B cell (primary cell): ENCODE data around the gene LONP1. TPM values are rescaled to one million over a fixed set of nuclear protein-coding genes. Genes with fewer than 3 reads are reported as not detected.

Experiments
- ATAC-seq: fragments of 200-7000 bp; cut with Tn5 transposase; one replicate; pipeline ENCODE4 v1.10.0; 2021; ENCODE audit warnings: low read depth, mild to moderate bottlenecking, moderate number of reproducible peaks, moderate library complexity
- CTCF ChIA-PET: fragments of 350-600 bp; sonication (Branson Sonifier 250); formaldehyde crosslinking; loops from one replicate; lab custom pipeline; 2021; ENCODE audit warnings: antibody characterized with exemption, inconsistent platforms; lab: Charles Lee
- POLR2A ChIA-PET: fragments of 350-600 bp; sonication (Branson Sonifier 250); formaldehyde crosslinking; loops from one replicate; lab custom pipeline; 2021; ENCODE audit warnings: antibody characterized with exemption; lab: Charles Lee
- DNase-seq: peaks from one replicate; pipeline ENCODE4 v3.0.0; 2013
- H2AFZ ChIP-seq: 2 replicates; pipeline ENCODE4 v1.6.1; 2012; ENCODE audit warnings: mild to moderate bottlenecking, low read depth, low read length; ENCODE audit not compliant: insufficient read depth, poor library complexity, severe bottlenecking
- H3K27ac ChIP-seq, 2 donors: 1 replicate in 1 of 2; 2 replicates in 1 of 2; pipeline ENCODE4 v1.5.1; 2012 to 2013; ENCODE audit warnings: low read length in 2 of 2, mild to moderate bottlenecking in 2 of 2, moderate library complexity in 1 of 2
- H3K27me3 ChIP-seq, 4 experiments: fragments of 200-600 bp in 1 of 4; sonication (generic) in 1 of 4; replicated peaks in 1 of 4; 1 replicate in 2 of 4; 2 replicates in 2 of 4; pipeline versions ENCODE4 v1.6.1 to v1.7.0; 2013 to 2016; ENCODE audit warnings: low read length in 3 of 4, mild to moderate bottlenecking in 2 of 4, mixed read lengths in 1 of 4, moderate library complexity in 1 of 4; ENCODE audit not compliant: insufficient read depth in 4 of 4, control insufficient read depth in 3 of 4; ENCODE audit errors: control extremely low read depth in 1 of 4
- H3K36me3 ChIP-seq, 2 experiments: replicated peaks in 1 of 2; 1 replicate in 1 of 2; 2 replicates in 1 of 2; pipeline versions ENCODE4 v1.6.1 to v1.7.1; 2013; ENCODE audit warnings: low read length in 1 of 2; ENCODE audit not compliant: insufficient read depth in 2 of 2, control insufficient read depth in 1 of 2; ENCODE audit errors: control extremely low read depth in 1 of 2, extremely low read depth in 1 of 2
- H3K4me1 ChIP-seq, 2 donors: fragments of 200-600 bp in 1 of 2; sonication (generic) in 1 of 2; 1 replicate in 1 of 2; 2 replicates in 1 of 2; pipeline versions ENCODE4 v1.5.1 to v1.6.1; 2013 to 2017; ENCODE audit warnings: low read length in 2 of 2; ENCODE audit not compliant: control insufficient read depth in 2 of 2, insufficient read depth in 2 of 2
- H3K4me2 ChIP-seq: replicated peaks from 2 replicates; pipeline ENCODE3; 2012; ENCODE audit warnings: mild to moderate bottlenecking, low read depth, low read length; ENCODE audit not compliant: poor library complexity, severe bottlenecking
- H3K4me3 ChIP-seq, 5 experiments: fragments of 200-600 bp in 1 of 5; sonication (generic) in 1 of 5; 1 replicate in 3 of 5; 2 replicates in 2 of 5; pipeline versions ENCODE4 v1.5.1 to v1.7.0; 2011 to 2016; ENCODE audit warnings: low read length in 4 of 5, mild to moderate bottlenecking in 4 of 5, low read depth in 2 of 5, control low read depth in 1 of 5, moderate library complexity in 1 of 5; ENCODE audit not compliant: insufficient read depth in 1 of 5; ENCODE audit errors: control extremely low read depth in 1 of 5, extremely low read depth in 1 of 5
- H3K79me2 ChIP-seq: fragments of 200-600 bp; sonication (generic); one replicate; pipeline ENCODE4 v1.6.0; 2016; ENCODE audit warnings: low read length; ENCODE audit not compliant: control insufficient read depth, insufficient read depth
- H3K9ac ChIP-seq: fragments of 200-600 bp; sonication (generic); 2 replicates; pipeline ENCODE4 v1.6.1; 2017; ENCODE audit warnings: mild to moderate bottlenecking, low read length, moderate library complexity
- H3K9me3 ChIP-seq, 3 donors: one replicate each; pipeline versions ENCODE4 v1.6.1 to v1.7.1; 2013; ENCODE audit warnings: low read length in 2 of 3; ENCODE audit not compliant: control insufficient read depth in 2 of 3, insufficient read depth in 1 of 3; ENCODE audit errors: control extremely low read depth in 1 of 3
- H4K20me1 ChIP-seq: 2 replicates; pipeline ENCODE4 v1.6.0; 2012; ENCODE audit warnings: mild to moderate bottlenecking, low read length; ENCODE audit not compliant: insufficient read depth, control insufficient read depth, poor library complexity, severe bottlenecking
- H3K27ac Mint-ChIP-seq: one replicate; pipeline ENCODE4 v1.8.0; 2021; ENCODE audit warnings: mixed read lengths
- H3K27me3 Mint-ChIP-seq: one replicate; pipeline ENCODE4 v1.8.0; 2021; ENCODE audit warnings: mixed read lengths
- H3K4me1 Mint-ChIP-seq: one replicate; pipeline ENCODE4 v1.8.0; 2021; ENCODE audit warnings: mixed read lengths
- H3K4me3 Mint-ChIP-seq: one replicate; pipeline ENCODE4 v1.8.0; 2021; ENCODE audit warnings: mixed read lengths
- H3K9me3 Mint-ChIP-seq: one replicate; pipeline ENCODE4 v1.8.0; 2022; ENCODE audit warnings: mixed read lengths; ENCODE audit not compliant: insufficient read depth
- EZH2 ChIP-seq: IDR thresholded peaks from 2 replicates; pipeline ENCODE4 v1.6.1; 2012; ENCODE audit warnings: borderline replicate concordance, low read depth, mild to moderate bottlenecking, moderate library complexity, low read length; ENCODE audit not compliant: insufficient read depth, poor library complexity, severe bottlenecking
- WGBS: methylation state at CpG from one replicate; pipeline ENCODE4 v1.1.5; 2013; ENCODE audit warnings: missing lambda C conversion rate; ENCODE audit not compliant: insufficient coverage; 5-methylcytosine and 5-hydroxymethylcytosine counted together
- intact Hi-C: fragments of 100-400 bp; cut with micrococcal nuclease; formaldehyde crosslinking; loops from one replicate; pipeline ENCODE4 v1.10.0; 2022
- polyA plus RNA-seq: library from polyadenylated mRNA; depleted of rRNA; stranded (reverse); fragments of >200 nt; gene quantifications from 2 replicates; pipeline ENCODE4 v1.2.3, GENCODE V29; 2012
- total RNA-seq, 2 donors: library from RNA; stranded (reverse); fragments of 120-200 nt in 1 of 2; gene quantifications; 1 replicate in 1 of 2; 2 replicates in 1 of 2; pipeline versions ENCODE4 v1.2.3 to v1.2.4, GENCODE V29; 2013 to 2022
- TF ChIP-seq, protein P1 (sequence below): fragments of 200-600 bp; IDR thresholded peaks from one replicate; pipeline ENCODE4 v1.8.0; 2022; ENCODE audit warnings: antibody characterized with exemption, mild to moderate bottlenecking

Gene LONP1
- total and polyA plus RNA-seq, 2 donors (not counting 1 experiment from before 2014, with no cell fraction given): 60.1 to 67.2 TPM

DNA sequence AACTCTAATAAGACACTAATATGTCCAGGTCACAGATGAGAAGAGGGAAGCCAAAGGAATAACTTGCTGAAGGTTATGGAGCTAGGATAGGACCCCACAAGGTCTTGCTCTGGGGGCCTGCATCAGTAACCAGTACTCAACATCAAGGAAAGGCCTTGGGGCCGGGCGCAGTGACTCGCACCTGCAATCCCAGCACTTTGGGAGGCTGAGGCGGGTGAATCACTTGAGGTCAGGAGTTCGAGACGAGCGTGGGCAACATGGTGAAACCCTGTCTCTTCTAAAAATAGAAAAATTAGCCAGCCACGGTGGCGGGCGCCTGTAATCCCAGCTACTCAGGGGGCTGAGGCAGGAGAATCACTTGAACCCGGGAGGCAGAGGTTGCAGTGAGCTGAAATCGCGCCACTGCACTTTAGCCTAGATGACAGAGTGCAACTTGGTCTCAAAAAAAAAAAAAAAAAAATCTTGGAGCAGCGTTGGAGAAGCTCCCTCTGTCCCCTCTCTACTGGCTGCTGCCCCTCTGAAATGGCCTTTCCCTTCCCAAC lies 1.8 kb downstream of the LONP1 start:
- WGBS: 75% methylated on average over 13 of the region's 14 CpGs
- Histone ChIP-seq H3K79me2 (peaks cover 47% of the 10 kb centered on the region), H3K27me3 (no peaks in the 10 kb centered on the region), H2AFZ (no peak overlapping the region), H3K9me3 (peaks cover 0 to 8% (median 0%) of the 10 kb centered on the region in 3 donors), H4K20me1 (peaks cover 36% of the 10 kb centered on the region), H3K4me2 (peak overlapping the region; percentile 94), H3K27ac (peak overlapping the region in 1 of 2 donors; percentile 98), H3K4me1 (peaks cover 12 to 26% of the 10 kb centered on the region in 2 donors), H3K4me3 (no peak overlapping the region), H3K36me3 (peaks cover 0 to 13% of the 10 kb centered on the region in 2 experiments), H3K9ac (no peak overlapping the region)
- Mint-ChIP-seq H3K4me3 (peak overlapping the region; percentile 95), H3K9me3 (no peaks in the 10 kb centered on the region), H3K27me3 (no peaks in the 10 kb centered on the region), H3K4me1 (peaks cover 27% of the 10 kb centered on the region), H3K27ac (peak overlapping the region; percentile 90)
- ATAC-seq (no peak), DNase-seq (no peak)
- TF ChIP-seq EZH2: no peak
- TF ChIP-seq, protein P1, sequence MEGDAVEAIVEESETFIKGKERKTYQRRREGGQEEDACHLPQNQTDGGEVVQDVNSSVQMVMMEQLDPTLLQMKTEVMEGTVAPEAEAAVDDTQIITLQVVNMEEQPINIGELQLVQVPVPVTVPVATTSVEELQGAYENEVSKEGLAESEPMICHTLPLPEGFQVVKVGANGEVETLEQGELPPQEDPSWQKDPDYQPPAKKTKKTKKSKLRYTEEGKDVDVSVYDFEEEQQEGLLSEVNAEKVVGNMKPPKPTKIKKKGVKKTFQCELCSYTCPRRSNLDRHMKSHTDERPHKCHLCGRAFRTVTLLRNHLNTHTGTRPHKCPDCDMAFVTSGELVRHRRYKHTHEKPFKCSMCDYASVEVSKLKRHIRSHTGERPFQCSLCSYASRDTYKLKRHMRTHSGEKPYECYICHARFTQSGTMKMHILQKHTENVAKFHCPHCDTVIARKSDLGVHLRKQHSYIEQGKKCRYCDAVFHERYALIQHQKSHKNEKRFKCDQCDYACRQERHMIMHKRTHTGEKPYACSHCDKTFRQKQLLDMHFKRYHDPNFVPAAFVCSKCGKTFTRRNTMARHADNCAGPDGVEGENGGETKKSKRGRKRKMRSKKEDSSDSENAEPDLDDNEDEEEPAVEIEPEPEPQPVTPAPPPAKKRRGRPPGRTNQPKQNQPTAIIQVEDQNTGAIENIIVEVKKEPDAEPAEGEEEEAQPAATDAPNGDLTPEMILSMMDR: no peak
- ChIA-PET POLR2A (interaction anchor here (0.7 kb wide), 1 partner anchor 1366 kb away, joined by 4 read pairs; no protein-coding TSS in a partner anchor), CTCF (interaction anchor here (0.6 to 4.2 kb wide), 2 partner anchors 28 to 31 kb away, joined by 3 to 31 read pairs; partner anchors contain the start of gene RPL36)
- intact Hi-C loops: no loop called here
